Measurements from ENCODE around the gene HSD17B12.

DNA sequence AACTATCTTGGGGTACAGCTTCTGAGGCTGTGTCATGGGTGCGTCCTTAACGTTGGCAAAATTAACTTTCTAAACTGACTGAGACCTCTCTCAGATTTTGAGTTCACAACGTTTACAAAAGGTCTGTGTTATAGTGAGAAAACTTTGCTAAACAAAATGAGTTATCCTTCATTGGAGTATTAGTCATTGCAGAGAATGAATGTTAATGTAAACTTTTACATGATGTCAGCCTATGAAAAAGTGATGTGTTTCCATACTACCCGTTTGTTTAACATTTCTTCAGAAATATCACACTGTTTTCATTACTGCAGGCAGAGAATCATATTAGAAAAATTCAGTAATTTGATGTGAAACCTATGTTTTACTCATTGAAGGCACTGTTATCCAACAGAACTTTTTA, 32.1 kb downstream of the HSD17B12 start:
- TF ChIP-seq POLR2AphosphoS5 (IDR thresholded peaks at IDR 0.05) (no peak), POLR2A (IDR thresholded peaks at IDR 0.05) (no peak)
- TF ChIP-seq, protein P1, sequence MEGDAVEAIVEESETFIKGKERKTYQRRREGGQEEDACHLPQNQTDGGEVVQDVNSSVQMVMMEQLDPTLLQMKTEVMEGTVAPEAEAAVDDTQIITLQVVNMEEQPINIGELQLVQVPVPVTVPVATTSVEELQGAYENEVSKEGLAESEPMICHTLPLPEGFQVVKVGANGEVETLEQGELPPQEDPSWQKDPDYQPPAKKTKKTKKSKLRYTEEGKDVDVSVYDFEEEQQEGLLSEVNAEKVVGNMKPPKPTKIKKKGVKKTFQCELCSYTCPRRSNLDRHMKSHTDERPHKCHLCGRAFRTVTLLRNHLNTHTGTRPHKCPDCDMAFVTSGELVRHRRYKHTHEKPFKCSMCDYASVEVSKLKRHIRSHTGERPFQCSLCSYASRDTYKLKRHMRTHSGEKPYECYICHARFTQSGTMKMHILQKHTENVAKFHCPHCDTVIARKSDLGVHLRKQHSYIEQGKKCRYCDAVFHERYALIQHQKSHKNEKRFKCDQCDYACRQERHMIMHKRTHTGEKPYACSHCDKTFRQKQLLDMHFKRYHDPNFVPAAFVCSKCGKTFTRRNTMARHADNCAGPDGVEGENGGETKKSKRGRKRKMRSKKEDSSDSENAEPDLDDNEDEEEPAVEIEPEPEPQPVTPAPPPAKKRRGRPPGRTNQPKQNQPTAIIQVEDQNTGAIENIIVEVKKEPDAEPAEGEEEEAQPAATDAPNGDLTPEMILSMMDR (IDR thresholded peaks at IDR 0.05): no peak
